ENCODE data around the gene NEAT1. TPM values are rescaled to one million over a fixed set of nuclear protein-coding genes. Genes with fewer than 3 reads are reported as not detected.
"Not testable (repeated sequence)": the region's sequence is repeated elsewhere in the genome, so short reads cannot be mapped to it uniquely, and the experiment has no call there.

The NEAT1 gene
- total RNA-seq, 1 experiment from 2014 or later = 12.4 TPM

GRCh38 chr11:65401803-65402248 lies 20.8 kb upstream of the NEAT1 start:
- DNase-seq (ENCODE audit: low spot score) = no peak
- in situ Hi-C loops (cut with HindIII; ENCODE audit: low sequenced_read_pairs) = no loop called here

- in situ Hi-C loops (cut with HindIII; ENCODE audit: low sequenced_read_pairs) = no loop called here
- no peak for DNase-seq (ENCODE audit: low spot score)
Observed at GRCh38 chr11:65402790-65403189, 19.8 kb upstream of the NEAT1 start.

- DNase-seq (ENCODE audit: low spot score) = no peak
- in situ Hi-C loops (cut with HindIII; ENCODE audit: low sequenced_read_pairs) = no loop called here
Observed at GRCh38 chr11:65403607-65404121, 18.9 kb upstream of the NEAT1 start.

- no peak for DNase-seq (ENCODE audit: low spot score)
- in situ Hi-C loops (cut with HindIII; ENCODE audit: low sequenced_read_pairs) = no loop called here
Observed at GRCh38 chr11:65404210-65404609, 18.4 kb upstream of the NEAT1 start.

GRCh38 chr11:65404638-65405339 lies 17.8 kb upstream of the NEAT1 start:
- DNase-seq (ENCODE audit: low spot score) = no peak
- in situ Hi-C loops (cut with HindIII; ENCODE audit: low sequenced_read_pairs) = no loop called here

- no peak for DNase-seq (ENCODE audit: low spot score)
- in situ Hi-C loops (cut with HindIII; ENCODE audit: low sequenced_read_pairs) = no loop called here
Observed at GRCh38 chr11:65410936-65411680, 11.5 kb upstream of the NEAT1 start.

- DNase-seq (ENCODE audit: low spot score) = no peak
- in situ Hi-C loops (cut with HindIII; ENCODE audit: low sequenced_read_pairs) = no loop called here
Observed at GRCh38 chr11:65411681-65412070, 10.9 kb upstream of the NEAT1 start.

- in situ Hi-C loops (cut with HindIII; ENCODE audit: low sequenced_read_pairs) = no loop called here
- DNase-seq (ENCODE audit: low spot score) = no peak
Observed at GRCh38 chr11:65412271-65413076, 10.1 kb upstream of the NEAT1 start.

GRCh38 chr11:65413077-65413664 lies 9.4 kb upstream of the NEAT1 start:
- DNase-seq (ENCODE audit: low spot score); in situ Hi-C loops (cut with HindIII; ENCODE audit: low sequenced_read_pairs): not testable (repeated sequence)

- DNase-seq (ENCODE audit: low spot score) = peak; percentile 42
- in situ Hi-C loops (cut with HindIII; ENCODE audit: low sequenced_read_pairs) = no loop called here
Observed at GRCh38 chr11:65414776-65415498, 7.7 kb upstream of the NEAT1 start.

- in situ Hi-C loops (cut with HindIII; ENCODE audit: low sequenced_read_pairs) = no loop called here
- no peak for DNase-seq (ENCODE audit: low spot score)
Observed at GRCh38 chr11:65415499-65416340, 6.9 kb upstream of the NEAT1 start.

- in situ Hi-C loops (cut with HindIII; ENCODE audit: low sequenced_read_pairs) = no loop called here
- DNase-seq (ENCODE audit: low spot score) = peak; percentile 92
Observed at GRCh38 chr11:65416341-65416824, 6.2 kb upstream of the NEAT1 start.

GRCh38 chr11:65416841-65417701 lies 5.5 kb upstream of the NEAT1 start:
- in situ Hi-C loops (cut with HindIII; ENCODE audit: low sequenced_read_pairs) = no loop called here
- peak; percentile 46 for DNase-seq (ENCODE audit: low spot score)

- peak; percentile 31 for DNase-seq (ENCODE audit: low spot score)
- in situ Hi-C loops (cut with HindIII; ENCODE audit: low sequenced_read_pairs) = no loop called here
Observed at GRCh38 chr11:65417702-65418430, 4.7 kb upstream of the NEAT1 start.

- in situ Hi-C loops (cut with HindIII; ENCODE audit: low sequenced_read_pairs) = no loop called here
- no peak for DNase-seq (ENCODE audit: low spot score)
Observed at GRCh38 chr11:65418431-65418680, 4.2 kb upstream of the NEAT1 start.

- in situ Hi-C loops (cut with HindIII; ENCODE audit: low sequenced_read_pairs) = no loop called here
- DNase-seq (ENCODE audit: low spot score) = peak; percentile 88
Observed at GRCh38 chr11:65418681-65419459, 3.7 kb upstream of the NEAT1 start.

Data from G401 (cell line).